ENCODE results near the gene KSR2.
"Not testable (repeated sequence)": the region's sequence is repeated elsewhere in the genome, so short reads cannot be mapped to it uniquely, and the experiment has no call there.

KSR2 gene

DNA sequence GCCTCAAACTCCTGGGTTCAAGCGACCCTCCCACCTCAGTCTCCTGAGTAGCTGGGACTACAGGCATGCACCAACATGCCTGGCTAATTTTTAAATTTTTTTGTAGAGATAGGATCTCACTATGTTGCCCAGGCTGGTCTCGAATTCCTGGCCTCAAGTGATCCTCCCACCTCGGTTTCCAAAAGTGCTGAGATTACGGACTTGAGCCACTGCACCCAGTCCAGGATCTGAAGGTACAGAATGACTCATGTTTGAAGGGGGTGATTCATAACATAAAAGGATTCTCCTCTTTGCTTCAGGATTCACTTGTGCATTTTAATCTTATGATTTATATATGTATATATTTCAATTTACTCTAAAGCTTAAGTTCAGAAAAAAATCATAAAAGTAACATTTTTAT, 111.7 kb downstream of the KSR2 start:
- not testable (repeated sequence) for DNase-seq (ENCODE audit: low read depth)

DNA sequence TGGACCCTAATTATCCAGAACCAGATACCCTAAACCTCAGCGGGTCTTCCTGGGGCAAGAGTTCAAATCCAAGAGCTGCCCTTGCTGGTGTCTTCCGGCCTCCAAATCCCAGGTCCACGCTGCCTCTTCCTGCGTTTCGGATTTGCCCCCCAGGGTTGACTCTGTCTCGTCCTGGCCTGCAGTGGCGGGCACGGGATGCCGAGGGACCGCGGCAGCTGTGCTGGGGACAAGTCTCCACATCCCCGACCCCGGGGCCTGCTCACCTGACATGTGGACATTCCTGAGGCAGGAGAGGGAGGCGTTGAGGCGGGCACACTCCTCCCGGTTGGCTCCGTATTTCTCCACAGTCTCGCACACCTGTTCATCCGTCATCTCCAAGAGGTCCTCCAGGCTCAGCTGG, 113.6 kb downstream of the KSR2 start:
- DNase-seq (ENCODE audit: low read depth) = no peak

DNA sequence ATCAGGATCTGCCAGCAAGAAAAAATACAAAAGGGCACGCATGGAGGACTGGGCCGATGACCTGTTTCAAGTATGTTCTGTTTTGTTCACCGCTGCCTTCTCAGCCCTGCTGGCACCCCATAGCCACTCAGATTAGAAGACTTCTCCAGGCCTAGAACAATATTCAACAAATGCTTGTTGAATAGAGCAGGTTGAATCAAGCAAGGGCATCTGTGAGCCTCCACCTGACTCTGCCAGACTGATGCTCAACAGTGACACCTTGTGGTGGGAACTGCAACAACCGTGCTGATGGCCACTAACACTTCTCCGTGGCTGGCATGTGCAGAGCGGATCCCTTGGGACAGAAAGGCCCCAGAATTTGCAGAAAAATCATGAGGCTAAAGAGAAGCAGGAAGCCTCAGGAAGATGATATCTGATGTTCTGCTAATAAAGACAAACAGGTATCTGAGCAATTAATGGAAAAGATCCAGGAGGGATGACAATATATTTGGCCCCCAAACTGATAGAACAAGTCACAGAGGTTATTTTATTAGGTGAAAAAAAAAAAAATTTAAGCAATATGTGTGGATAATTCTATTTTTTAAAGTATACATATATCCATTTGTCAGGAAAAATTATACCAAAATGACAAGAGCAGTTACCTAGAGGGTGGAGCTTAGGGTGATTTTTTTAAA, 114.3 kb downstream of the KSR2 start:
- no peak for DNase-seq (ENCODE audit: low read depth)

DNA sequence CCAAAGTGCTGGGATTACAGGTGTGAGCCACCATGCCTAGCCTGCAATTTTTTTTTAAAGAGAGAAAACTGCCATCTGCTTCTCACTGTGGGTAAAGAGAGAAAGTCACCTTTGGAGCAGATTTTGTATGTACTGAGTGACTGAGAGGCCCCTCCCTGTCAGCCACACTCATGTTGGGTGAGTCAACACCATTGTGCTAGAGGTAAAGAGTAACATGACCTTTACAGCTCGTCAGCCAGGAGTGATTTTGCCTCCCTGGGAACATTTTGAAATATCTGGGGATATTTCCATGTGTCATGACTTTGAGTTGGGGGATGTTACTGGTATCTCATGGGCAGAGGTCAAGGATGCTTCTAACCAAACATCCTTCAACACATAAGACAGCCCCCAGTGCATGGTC, 115.2 kb downstream of the KSR2 start:
- DNase-seq (ENCODE audit: low read depth) = no peak

DNA sequence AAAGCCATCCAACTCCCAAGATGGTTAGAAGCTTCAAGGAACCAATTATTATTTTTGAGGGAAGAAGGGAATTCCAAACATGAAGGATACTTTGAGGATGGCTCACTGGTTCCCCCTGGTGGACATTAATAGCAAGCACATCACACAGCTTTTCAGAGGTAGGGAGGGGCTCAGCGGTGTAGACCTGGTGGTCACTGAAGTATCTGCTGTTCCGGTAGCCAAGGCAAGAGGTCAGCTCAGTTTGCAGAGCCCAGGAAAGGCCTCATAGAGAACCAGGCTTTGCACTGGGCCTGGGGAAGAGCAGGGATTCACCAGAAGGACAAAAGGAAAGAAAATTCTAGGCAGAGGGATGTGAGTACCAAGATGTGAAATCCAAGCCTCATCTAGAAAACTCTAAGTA, 118.7 kb downstream of the KSR2 start:
- no peak for DNase-seq (ENCODE audit: low read depth)

DNA sequence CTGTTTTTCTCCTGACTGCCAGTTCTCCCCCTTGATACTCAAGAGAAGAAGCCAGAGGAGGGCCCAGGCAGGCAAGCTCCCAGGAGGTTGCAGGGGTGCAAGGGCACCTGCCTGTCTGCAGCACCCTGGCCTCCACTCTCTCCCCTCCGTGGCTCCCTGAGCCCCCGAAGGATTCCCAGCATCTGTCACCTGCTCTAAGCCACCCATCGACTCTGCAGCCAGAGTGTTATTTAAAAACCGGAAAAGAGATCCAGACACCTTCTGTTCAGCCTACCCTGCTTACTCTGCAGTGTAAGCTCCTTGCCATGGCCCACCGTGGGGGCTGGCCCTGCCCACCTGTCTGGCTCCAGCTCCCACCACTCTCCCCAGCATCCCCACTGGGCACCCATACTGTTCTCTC, 121.4 kb downstream of the KSR2 start:
- DNase-seq (ENCODE audit: low read depth) = no peak

DNA sequence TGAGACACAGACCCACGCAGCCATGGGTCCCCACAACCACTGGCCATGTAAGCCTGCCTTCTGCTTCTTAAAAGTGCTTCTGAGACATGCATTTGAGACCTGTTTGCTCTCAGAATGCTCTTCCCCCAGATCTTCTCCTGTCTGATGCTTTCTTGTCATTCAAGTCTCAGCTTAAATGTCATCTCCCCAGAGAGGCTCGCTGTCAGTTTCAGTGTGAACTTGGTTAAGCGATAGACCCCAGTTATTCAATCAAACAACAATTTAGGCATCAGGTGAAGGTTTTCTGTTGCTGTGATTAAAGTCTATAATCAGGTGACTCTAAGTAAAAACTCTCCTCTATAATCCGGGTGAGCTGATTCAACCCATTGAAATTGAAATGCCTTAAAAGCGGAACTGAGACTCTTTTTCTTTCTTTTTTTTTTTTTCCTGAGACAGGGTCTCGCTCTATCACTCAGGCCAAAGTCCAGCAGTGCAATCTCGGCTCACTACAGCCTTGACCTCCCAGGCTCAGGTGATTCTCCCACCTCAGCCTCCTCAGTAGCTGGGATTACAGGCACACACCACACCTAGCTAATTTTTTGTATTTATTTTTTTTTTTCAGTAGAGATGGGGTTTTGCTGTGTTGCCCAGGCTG, 123.4 kb downstream of the KSR2 start:
- DNase-seq (ENCODE audit: low read depth) = no peak

DNA sequence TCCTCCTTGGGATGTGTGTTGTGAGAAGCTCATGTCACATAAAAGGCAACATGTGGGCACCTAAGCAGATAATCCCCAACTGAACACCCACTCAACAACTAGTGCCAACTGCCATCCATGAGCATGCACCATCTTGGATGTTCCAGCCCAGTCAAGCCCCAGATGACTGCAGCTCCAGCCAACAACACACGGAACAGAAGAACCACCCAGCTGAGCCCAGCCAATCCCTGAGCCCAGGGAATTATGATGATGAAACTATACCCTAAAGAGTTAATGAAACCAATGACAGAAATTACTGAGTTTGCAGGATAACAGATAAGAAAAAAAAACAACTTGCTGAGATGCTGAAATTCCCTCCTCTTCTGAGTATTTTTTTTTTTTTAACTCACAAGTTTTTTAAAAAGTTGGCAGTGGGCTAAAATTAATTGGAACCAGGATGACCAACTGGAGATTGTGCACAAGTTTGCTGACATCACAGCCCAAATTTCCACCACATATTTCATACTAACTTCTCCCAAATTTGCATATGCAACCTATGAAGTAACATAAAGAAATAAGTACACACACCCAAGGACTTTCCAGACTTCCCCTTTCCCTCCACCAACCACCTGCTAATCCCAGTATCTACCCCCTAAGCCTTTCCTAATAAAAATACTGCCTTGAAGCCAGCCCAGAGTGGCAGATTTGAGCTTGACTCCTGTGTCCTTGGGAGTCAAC, 124.5 kb downstream of the KSR2 start:
- DNase-seq (ENCODE audit: low read depth) = no peak

DNA sequence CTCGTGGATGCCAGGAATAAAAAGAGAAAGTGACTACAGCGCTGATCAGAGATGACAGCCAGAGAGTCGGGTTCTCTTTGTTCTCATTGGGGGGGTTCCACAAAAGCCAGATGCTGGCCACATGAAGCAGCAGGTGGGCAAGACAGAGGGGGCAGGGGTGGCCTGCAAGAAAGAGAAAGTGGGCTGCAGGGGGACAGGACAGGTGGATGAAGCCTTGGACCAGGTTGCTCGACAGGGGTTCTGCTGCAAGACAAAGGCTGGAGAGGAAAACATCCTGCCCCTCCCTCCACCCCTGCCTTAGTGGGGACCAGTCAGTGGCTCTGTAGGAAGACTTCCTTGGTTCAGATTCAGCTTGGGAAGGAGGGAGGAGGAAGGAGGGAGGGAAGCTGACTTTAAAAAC, 126.2 kb downstream of the KSR2 start:
- DNase-seq (ENCODE audit: low read depth) = no peak

DNA sequence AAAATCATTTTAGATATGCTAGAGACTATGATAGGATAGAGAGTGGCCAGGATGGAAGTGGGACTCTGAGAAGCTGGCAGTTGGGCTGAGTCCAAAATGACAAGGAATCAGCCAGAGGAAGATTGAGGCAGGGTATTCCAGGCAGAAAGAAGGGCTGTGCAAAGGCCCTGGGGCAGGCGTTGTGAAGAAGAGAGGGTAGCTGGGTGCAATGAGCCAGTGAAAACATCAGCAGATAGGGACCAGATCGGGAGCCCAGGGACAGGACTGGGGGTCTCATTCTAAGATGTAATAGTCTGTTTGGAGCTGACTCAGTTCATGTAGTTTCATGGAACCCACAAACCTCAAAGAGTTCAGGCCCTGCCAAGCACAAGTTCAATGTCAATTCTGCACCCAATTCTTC, 126.6 kb downstream of the KSR2 start:
- no peak for DNase-seq (ENCODE audit: low read depth)

DNA sequence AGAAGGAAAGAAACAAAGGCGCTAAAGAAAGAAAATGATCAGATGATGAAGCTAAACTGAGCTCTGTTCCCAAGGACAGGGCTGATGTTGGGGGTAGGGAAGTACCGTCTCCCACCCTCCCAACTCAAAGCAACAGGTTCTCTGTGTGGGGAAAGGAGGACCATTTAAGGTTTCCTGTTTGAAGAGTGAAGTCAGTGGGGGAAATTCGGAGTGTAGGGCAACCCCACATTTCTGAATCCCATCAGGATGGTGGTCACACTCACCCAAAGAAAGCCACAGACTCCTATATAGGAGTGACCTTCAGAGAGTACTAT, 131.1 kb downstream of the KSR2 start:
- no peak for DNase-seq (ENCODE audit: low read depth)

DNA sequence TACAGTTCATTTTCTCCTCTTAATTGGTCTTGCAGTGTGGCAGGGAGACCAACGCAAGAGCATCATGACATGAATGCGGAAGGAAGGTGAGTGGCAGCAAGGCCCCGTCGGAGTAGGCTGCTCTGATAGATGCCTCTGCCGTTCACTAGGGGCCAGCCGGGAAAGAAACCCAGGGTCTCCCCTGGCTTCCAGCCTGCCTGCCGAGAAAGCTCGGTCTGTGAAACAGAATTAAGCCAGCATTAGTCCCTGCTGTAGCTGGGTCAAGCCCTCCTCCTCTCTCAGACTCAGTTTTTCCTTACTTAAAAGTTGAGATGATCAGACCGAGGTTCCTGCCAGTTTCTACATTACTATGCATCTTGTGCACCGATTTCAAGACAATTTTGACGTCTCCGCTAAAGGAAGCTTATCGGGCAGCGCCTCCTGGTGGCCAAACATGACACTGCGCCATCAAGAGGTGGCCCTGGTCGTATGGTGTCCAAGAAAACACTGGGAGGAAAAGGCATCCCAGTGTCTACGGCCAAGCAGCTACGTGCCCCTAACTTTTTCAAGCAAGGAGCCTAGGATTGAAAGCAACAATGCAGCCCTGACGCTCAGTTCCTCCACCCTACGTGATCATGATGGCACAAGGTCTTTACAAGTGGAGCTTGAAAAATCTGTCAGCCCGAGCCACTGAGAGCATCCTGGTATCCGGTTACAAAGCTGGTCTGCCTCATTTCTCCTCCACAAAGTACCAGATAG, 131.6 kb downstream of the KSR2 start:
- DNase-seq (ENCODE audit: low read depth) = peak; percentile 70

DNA sequence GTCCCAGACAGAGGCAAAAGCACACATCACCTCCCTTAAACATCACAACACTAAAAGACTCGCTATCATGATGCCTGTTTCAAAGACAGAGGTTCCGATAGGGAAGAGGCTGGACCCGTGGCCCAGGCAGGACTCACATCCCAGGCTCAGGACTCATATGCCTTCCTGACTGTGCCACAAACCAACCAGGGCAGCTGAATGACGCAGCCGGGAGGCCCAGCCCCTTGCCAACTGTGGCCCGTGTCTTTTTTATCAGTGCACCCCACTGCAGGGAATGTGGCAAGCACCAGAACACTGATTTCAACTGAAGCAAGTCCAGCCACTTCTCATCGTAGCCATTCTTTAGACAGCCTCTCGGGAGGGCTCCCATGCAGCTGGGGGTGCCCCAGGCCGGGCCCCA, 132.3 kb downstream of the KSR2 start:
- no peak for DNase-seq (ENCODE audit: low read depth)

DNA sequence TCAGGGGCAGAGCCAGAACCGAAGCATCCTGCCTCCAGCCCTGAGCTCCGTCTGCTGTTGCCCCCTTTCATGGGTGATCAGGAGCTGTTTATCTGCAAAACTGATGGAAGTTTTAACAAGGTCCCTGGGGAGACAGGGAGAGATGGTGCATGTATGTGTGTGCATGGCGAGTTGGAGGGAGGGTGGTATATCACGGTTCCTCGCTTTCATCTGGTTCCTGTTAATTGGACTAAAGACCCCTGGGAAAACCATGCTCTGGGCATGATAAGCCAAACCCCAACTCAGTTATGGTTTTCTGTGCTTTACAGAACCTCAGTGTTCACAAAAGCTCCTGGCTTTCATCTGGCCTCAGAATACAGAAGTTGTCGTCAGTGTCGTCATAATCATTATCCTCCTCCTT, 133.6 kb downstream of the KSR2 start:
- DNase-seq (ENCODE audit: low read depth) = no peak

DNA sequence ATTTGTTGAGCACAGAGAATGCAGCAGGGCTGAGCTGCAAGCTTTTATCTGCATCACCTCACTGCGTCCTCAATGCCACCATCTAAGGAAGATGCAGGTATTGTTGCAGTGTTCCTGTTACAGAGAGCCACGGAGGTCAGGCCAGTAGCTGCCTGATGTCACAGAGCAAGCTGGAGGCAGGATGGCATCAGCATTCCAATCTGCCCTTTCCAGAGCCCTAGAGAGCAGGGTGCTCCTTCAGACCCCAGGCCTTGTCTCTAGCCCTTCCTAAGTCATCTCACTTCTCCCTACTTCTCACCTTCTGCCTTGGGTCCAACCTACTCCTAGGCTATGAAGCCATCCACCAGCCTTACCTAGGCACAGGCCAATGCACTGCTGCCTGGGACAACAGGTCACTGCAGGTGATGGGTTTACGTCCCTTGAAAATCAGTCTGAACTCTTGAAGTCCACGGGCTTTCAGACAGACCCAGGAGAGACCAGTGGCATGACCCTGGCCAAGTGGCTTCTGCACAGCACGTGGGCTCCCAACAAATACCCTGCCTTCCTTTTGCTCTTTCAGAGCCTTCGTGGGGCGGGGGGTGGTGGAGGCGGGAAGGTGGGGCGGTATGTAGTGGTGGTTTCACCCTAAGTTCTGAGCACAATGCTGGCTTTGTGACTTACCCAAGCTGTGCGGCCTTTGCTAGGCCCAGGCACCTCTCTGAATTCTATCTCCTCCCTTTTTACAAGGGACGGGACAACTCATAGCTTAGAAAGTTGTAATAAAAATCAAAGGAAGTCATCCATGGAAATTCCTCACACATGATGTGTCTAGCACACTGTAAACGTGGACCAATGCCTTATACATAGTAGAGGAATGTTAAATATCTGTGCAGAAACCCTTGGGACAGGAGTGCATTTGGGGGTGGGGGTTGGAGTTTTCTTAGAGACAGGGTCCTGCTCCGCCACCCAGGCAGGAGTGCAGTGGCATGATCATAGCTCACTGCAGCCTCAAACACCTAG, 136.0 kb downstream of the KSR2 start:
- no peak for DNase-seq (ENCODE audit: low read depth)

DNA sequence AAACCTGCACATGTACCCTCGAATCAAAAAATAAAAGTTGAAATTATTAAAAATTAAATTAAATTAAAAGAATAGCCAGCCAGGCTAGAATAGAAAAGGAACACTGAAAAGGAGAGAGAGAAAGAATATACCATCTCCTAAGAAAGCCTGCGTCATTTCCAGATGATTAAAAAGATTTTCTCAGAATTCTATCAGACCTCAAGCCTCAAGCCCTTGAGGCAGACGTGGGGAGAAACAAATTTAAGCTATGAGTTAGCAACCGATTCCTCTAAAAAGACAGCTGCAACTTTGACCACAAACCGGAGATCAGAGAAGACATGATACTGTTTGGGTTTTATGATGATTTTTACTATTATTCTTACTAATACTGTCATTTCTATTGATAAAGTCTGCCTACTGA, 138.3 kb downstream of the KSR2 start:
- no peak for DNase-seq (ENCODE audit: low read depth)

DNA sequence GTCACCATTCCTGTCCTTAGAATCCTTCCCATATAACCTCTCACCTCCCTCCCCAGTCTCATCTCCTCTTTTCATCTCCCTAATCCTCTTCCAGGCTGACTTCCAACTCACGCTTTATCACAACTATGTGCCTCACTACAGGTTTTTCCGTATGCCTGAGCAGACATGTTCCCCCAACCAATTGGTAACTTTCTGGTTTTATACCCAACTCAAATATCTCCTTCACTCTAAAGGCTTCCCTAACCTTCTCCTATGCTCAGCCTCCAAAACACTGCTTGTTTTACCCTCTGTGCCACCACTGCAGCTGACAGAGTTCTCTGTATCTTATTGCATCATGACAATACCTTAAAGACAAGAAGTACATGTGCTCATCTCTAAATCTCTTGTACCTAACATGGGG, 139.7 kb downstream of the KSR2 start:
- DNase-seq (ENCODE audit: low read depth) = no peak

DNA sequence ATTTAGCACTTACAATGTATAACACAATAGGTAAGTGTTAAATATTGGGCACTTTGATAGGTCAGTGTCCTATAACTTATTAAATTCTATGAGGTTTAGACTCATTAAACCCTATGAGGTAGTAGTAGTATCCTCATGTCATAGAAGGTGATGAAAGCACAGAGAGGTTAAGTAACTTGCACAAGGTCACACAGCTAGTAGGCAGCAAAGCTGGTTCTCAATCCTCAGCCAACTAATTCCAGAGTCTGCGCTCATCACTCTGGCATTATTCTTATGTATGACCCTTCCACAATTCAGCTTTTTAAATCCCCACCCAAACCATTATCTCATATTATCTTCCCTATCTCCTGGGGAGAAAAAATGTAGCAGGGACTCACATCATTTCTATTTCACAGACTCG, 141.1 kb downstream of the KSR2 start:
- DNase-seq (ENCODE audit: low read depth) = no peak

DNA sequence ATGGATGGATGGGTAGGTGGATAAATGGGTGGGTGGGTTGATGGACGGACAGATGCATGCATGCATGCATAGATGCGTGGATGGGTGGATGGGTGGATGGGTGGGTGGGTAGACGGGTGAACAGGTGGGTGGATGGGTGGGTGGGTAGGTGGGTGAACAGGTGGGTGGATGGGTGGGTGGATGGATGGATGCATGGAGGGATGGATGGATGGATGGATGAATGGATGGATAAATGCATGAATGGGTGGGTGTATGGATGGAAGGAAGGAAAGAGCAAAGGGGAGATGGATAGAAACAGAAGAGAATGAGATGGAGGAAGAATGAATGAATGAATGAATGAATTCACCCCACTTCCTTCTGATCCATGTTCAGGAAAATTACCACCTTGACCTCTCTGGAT, 143.0 kb downstream of the KSR2 start:
- no peak for DNase-seq (ENCODE audit: low read depth)

DNA sequence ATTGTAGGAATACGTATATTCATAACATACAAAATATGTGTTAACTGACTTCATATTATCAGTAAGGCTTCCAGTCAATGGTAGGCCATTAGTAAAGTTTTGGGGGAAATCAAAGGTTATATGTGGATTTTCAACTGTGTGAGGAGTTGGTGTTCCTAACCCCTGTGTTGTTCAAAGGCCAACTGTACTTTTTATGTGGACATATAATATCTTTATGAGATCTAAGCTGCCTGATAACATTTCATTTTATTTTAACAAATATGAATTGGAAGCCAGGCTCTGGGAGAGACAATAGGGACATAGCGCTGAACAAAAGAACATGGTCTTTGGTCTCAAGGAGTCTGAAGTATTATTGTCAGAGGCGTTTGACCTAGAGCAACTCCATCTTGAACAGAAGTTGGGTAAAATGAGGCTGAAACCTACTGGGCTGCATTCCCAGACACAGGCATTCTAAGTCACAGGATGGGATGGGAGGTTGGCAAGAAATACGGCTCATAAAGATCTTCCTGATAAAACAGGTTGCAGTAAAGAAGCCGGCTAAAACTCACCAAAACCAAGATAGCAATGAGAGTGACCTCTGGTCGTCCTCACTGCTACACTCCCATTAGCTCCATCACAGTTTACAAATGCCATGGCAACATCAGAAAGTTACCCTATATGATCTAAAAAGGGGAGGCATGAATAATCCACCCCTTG, 147.2 kb downstream of the KSR2 start:
- DNase-seq (ENCODE audit: low read depth) = no peak

DNA sequence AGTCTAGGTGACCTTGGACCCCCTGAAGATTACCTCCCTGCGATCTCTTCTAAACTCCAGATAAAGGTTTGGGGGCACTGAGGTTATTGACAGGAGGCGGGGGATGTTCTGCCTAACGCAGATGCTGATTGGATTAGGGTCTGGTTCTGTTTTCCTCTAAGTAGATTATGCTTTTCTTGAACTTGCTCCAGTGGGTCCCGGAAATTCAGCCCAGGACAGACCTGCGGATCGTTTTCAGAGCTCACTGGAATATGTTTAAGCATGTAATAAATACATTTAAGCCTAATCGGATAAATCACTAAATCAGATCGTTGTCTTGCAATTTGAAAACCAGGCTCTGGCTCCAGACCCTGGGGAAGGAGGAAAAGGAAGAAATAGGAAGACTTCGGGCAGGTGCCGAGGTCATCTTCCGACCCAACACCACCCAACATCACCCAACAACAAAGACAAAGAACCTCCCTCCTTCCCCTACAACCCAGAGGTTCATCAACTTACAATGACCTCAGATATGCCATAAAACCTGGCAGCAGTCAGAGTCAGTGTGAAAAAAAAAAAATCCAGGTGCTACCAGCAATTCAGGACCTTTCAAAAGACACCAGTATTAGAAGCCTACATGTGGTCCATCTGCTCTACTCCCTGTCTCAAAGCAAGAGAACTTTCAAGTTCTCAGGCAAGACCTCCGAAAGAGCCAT, 148.4 kb downstream of the KSR2 start:
- no peak for DNase-seq (ENCODE audit: low read depth)
